OCI-LY7 (cell line): ENCODE measurements around the gene SLC2A4. TPM values are rescaled to one million over a fixed set of nuclear protein-coding genes. Genes with fewer than 3 reads are reported as not detected.

Experiments
- BruUV-seq: library from RNA; stranded (reverse); fragments of 400-500 nt; replicated peaks from 2 replicates; lab custom pipeline; 2021; lab: Mats Ljungman, UMichigan
- CTCF ChIA-PET: fragments of 300-600 bp; sonication (Branson Sonifier 250); formaldehyde crosslinking; loops from one replicate; lab custom pipeline; 2022; ENCODE audit warnings: antibody characterized with exemption; ENCODE audit not compliant: unreplicated experiment; lab: Charles Lee
- POLR2A ChIA-PET: fragments of 300-600 bp; sonication (Branson Sonifier 250); formaldehyde crosslinking; loops from one replicate; lab custom pipeline; 2022; ENCODE audit warnings: antibody characterized with exemption; lab: Charles Lee
- DNase-seq: peaks from one replicate; pipeline ENCODE4 v3.0.0-alpha.2; 2015; ENCODE audit warnings: low spot score
- H2AFZ ChIP-seq: fragments of 200-600 bp; sonication (generic), shearing (Covaris generic); 2 replicates; pipeline ENCODE4 v1.6.1; 2014; ENCODE audit warnings: mild to moderate bottlenecking, antibody characterized with exemption, low read length, moderate library complexity
- H3K27ac ChIP-seq: fragments of 200-600 bp; sonication (generic); 2 replicates; pipeline ENCODE4 v1.5.1; 2014; ENCODE audit warnings: mixed run types, low read depth, mild to moderate bottlenecking, moderate library complexity, low read length, inconsistent platforms; ENCODE audit not compliant: poor library complexity, severe bottlenecking
- H3K36me3 ChIP-seq: fragments of 200-600 bp; sonication (generic); 2 replicates; pipeline ENCODE4 v1.6.1; 2014; ENCODE audit warnings: mild to moderate bottlenecking, antibody characterized with exemption, low read length, moderate library complexity, mixed read lengths; ENCODE audit not compliant: insufficient read depth
- H3K4me1 ChIP-seq: fragments of 200-600 bp; sonication (generic); 2 replicates; pipeline ENCODE4 v1.5.1; 2014; ENCODE audit warnings: mild to moderate bottlenecking, low read length; ENCODE audit not compliant: insufficient read depth, poor library complexity, severe bottlenecking
- H3K4me2 ChIP-seq: fragments of 200-600 bp; sonication (generic); 2 replicates; pipeline ENCODE4 v1.6.1; 2014; ENCODE audit warnings: mild to moderate bottlenecking, low read length
- H3K4me3 ChIP-seq: fragments of 200-600 bp; sonication (generic); 2 replicates; pipeline ENCODE4 v1.5.1; 2014; ENCODE audit warnings: mild to moderate bottlenecking, low read depth, low read length; ENCODE audit not compliant: poor library complexity, severe bottlenecking
- H3K79me2 ChIP-seq: fragments of 200-600 bp; sonication (generic); 2 replicates; pipeline ENCODE4 v1.6.1; 2016; ENCODE audit warnings: low read depth, mild to moderate bottlenecking, low read length, moderate library complexity, mixed read lengths; ENCODE audit not compliant: insufficient read depth
- H3K9me2 ChIP-seq: fragments of 200-600 bp; sonication (generic); 2 replicates; pipeline ENCODE4 v1.6.1; 2016; ENCODE audit warnings: mild to moderate bottlenecking, low read length, mixed read lengths; ENCODE audit not compliant: insufficient read depth
- H3K9me3 ChIP-seq: fragments of 200-600 bp; sonication (generic); 2 replicates; pipeline ENCODE4 v1.6.1; 2014; ENCODE audit warnings: mild to moderate bottlenecking, mixed run types, low read length, mixed read lengths
- H4K20me1 ChIP-seq: fragments of 200-600 bp; sonication (generic); 2 replicates; pipeline ENCODE4 v1.6.1; 2014; ENCODE audit warnings: mild to moderate bottlenecking, antibody characterized with exemption, low read length, moderate library complexity, mixed read lengths; ENCODE audit not compliant: insufficient read depth
- EZH2phosphoT487 ChIP-seq: fragments of 200-600 bp; sonication (generic); IDR thresholded peaks from 2 replicates; pipeline ENCODE4 v1.6.1; 2018; ENCODE audit warnings: low read depth, borderline replicate concordance, mild to moderate bottlenecking, mixed run types, antibody characterized with exemption, low read length, moderate library complexity, mixed read lengths
- intact Hi-C: fragments of 100-400 bp; cut with micrococcal nuclease; formaldehyde crosslinking; loops from one replicate; pipeline ENCODE4 v1.10.0; 2022; ENCODE audit not compliant: unreplicated experiment
- total RNA-seq, 2 experiments: library from RNA; depleted of rRNA in 1 of 2; stranded (reverse); fragments of >200 nt in 1 of 2; shearing (Covaris generic) in 1 of 2; gene quantifications; 2 replicates each; pipeline ENCODE4 v1.2.3, GENCODE V29; 2014 to 2022
- TF ChIP-seq, protein P1 (sequence below): fragments of 200-600 bp; sonication (generic); conservative IDR thresholded peaks from 2 replicates; pipeline ENCODE4 v1.5.1; 2014; ENCODE audit warnings: mild to moderate bottlenecking, antibody characterized with exemption, low read length, moderate library complexity, mixed read lengths

The SLC2A4 gene
- total RNA-seq, 2 experiments from 2014 or later: 0.61 to 0.63 TPM

DNA sequence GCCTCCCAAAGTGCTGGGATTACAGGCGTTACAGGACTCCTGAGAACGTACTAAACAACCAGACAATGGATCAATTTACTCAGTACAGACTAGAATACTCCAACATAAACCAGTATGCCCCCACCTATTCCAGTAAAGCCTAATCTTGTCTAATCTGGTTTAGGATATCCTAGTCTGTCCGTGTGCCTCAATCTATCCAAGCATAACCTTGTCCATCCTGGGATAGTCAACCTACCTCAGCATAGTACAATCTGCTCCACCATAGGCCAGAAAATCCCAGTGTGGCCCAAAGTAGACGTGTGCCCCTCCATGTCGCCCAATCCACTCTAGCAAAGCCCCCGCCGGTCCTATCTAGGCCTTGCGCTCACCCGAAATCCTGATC is 47.8 kb upstream of the SLC2A4 start:
- CTCF ChIA-PET: interaction anchor here (0.6 to 2.4 kb wide), 2 partner anchors 12 to 791 kb away, joined by 3 to 7 read pairs; no protein-coding TSS in a partner anchor
- H3K36me3 ChIP-seq: peaks cover 65% of the 10 kb centered on the region

DNA sequence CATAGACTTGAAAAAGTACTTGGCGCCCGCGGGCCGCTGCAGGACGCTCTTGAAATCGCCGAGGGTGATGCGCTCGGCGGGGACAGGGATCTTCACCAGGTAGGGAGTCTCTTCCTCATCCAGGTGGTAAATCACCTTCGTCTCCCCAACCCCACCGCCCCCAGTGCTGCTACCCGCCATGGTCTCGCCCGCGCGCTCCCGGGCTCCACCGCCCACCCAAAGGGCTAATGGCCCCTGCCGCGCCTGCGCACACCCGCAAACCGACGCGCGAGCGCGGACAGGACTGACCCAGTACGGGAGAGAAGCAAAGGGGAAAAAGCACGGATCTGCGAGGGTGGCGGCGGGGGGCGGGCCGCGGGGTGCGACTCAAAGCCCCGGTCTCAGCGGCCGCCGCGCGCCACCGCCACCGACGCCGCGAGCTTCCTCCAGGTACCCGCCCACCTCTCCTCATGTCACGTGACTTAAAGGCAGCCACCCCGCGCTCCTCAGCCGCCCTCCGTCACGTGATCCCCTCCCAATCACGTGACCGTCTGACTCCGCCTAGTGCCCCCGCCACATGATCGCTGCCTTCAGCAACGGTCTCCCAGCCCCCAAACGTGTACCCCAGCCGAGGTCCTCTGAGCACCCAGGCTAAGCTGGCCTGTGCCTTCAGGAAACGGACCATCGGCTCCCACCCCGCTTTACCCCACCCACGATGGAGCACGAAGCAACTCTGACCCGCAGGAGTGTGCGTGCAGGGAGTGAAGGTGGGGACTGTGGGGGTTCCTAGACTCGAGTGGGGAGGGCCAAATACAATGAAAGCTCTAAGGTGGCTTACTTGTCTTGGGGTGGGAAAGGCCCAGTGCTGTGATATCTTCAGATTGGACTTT is 47.2 kb upstream of the SLC2A4 start, which contains the start of gene DVL2:
Gene DVL2, minus strand, starts transcription at position 435 of the 869 bp plus-strand sequence. Its CDS starts 255 bp downstream, at position 180.
- ChIA-PET POLR2A (no interaction called here), CTCF (interaction anchor here (0.6 to 2.4 kb wide), 2 partner anchors 13 to 792 kb away, joined by 3 to 7 read pairs; no protein-coding TSS in a partner anchor)
- peaks cover 64% of the 10 kb centered on the region for H3K36me3 ChIP-seq
- intact Hi-C loops: loop anchor here (1.0 kb wide), 1 partner anchor 13 kb away; no protein-coding TSS in a partner anchor
- peak within 1 kb of the TSS; percentile 98 for H3K4me2 ChIP-seq
- peaks cover 40% of the 10 kb centered on the region for H3K4me1 ChIP-seq
- H3K27ac ChIP-seq: peak within 1 kb of the TSS; percentile 65
- H3K4me3 ChIP-seq: peak within 1 kb of the TSS; percentile 97
- peaks cover 59% of the 10 kb centered on the region for H3K79me2 ChIP-seq
- peak; percentile 96 for DNase-seq
- no peaks in the 10 kb centered on the region for H3K9me2 ChIP-seq
- peak within 1 kb of the TSS; percentile 29; the same call in 1 of the 2 replicates for H2AFZ ChIP-seq
- BruUV-seq: TSS peak; percentile 53
- TF ChIP-seq, protein P1, sequence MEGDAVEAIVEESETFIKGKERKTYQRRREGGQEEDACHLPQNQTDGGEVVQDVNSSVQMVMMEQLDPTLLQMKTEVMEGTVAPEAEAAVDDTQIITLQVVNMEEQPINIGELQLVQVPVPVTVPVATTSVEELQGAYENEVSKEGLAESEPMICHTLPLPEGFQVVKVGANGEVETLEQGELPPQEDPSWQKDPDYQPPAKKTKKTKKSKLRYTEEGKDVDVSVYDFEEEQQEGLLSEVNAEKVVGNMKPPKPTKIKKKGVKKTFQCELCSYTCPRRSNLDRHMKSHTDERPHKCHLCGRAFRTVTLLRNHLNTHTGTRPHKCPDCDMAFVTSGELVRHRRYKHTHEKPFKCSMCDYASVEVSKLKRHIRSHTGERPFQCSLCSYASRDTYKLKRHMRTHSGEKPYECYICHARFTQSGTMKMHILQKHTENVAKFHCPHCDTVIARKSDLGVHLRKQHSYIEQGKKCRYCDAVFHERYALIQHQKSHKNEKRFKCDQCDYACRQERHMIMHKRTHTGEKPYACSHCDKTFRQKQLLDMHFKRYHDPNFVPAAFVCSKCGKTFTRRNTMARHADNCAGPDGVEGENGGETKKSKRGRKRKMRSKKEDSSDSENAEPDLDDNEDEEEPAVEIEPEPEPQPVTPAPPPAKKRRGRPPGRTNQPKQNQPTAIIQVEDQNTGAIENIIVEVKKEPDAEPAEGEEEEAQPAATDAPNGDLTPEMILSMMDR: no peak
- TF ChIP-seq EZH2phosphoT487: no peak
- H4K20me1 ChIP-seq: peaks cover 19% of the 10 kb centered on the region
- H3K9me3 ChIP-seq: no peaks in the 10 kb centered on the region

More for the DNA sequence above, 47.8 kb upstream of the SLC2A4 start:
- no TSS peak for BruUV-seq
- Histone ChIP-seq H3K4me3 (peak overlapping the region; percentile 97), H3K79me2 (peaks cover 54% of the 10 kb centered on the region), H3K9me3 (no peaks in the 10 kb centered on the region), H3K9me2 (no peaks in the 10 kb centered on the region), H3K4me2 (peak overlapping the region; percentile 98), H4K20me1 (peaks cover 19% of the 10 kb centered on the region), H3K27ac (peak overlapping the region; percentile 65), H2AFZ (peak overlapping the region; percentile 29; the same call in 1 of the 2 replicates), H3K4me1 (peaks cover 40% of the 10 kb centered on the region)
- no peak for DNase-seq
- POLR2A ChIA-PET: no interaction called here
- TF ChIP-seq, protein P1: no peak
- TF ChIP-seq EZH2phosphoT487: no peak
- intact Hi-C loops: loop anchor here (1.0 kb wide), 1 partner anchor 12 kb away; no protein-coding TSS in a partner anchor
